K562 (cell line): ENCODE measurements around the gene KIAA1210. TPM values are rescaled to one million over a fixed set of nuclear protein-coding genes. Genes with fewer than 3 reads are reported as not detected.

Source experiments
- ATAC-seq: fragments of 200-7000 bp; cut with Tn5 transposase; 3 replicates; pipeline ENCODE4 v1.9.1; 2020; ENCODE audit warnings: moderate library complexity
- BruUV-seq: library from RNA; stranded (reverse); fragments of 400-500 nt; replicated peaks from 2 replicates; lab custom pipeline; 2021; lab: Mats Ljungman, UMichigan
- CTCF ChIA-PET: fragments of 300-600 bp; formaldehyde crosslinking; extraction: SDS; loops from one replicate; lab custom pipeline; 2021; ENCODE audit warnings: low intra/inter-chr PET ratio; lab: Yijun Ruan, JAX
- POLR2A ChIA-PET: fragments of 300-600, 350-650 bp; sonication (Branson Sonifier 250); formaldehyde crosslinking; extraction: SDS; loops from one replicate; lab custom pipeline; 2021; ENCODE audit warnings: antibody characterized with exemption, inconsistent platforms; lab: Yijun Ruan, JAX
- DNase-seq, 4 experiments: peaks; one replicate each; pipeline versions ENCODE4 v3.0.0 to v3.0.0-alpha.2; 2011 to 2018; ENCODE audit warnings: low spot score in 3 of 4, mixed read lengths in 3 of 4; ENCODE audit errors: extremely low read depth in 1 of 4
- FAIRE-seq: peaks from 2 replicates; lab custom pipeline; 2011; peaks lifted over from hg19 to GRCh38; lab: Jason Lieb, UNC
- H2AFZ ChIP-seq: 2 replicates; pipeline ENCODE4 v1.6.0; 2011; ENCODE audit warnings: low read depth, low read length, control low read depth, inconsistent platforms
- H3K27ac ChIP-seq: fragments of 200-600 bp; 3 replicates; pipeline ENCODE4 v1.8.0; 2011; ENCODE audit warnings: low read depth, mild to moderate bottlenecking, control low read depth, inconsistent platforms, low read length, moderate library complexity, mixed read lengths; ENCODE audit errors: extremely low read depth
- H3K27me3 ChIP-seq, 2 experiments: fragments of 300-600 bp in 1 of 2; 2 replicates in 1 of 2; 3 replicates in 1 of 2; pipeline versions ENCODE4 v1.6.0 to v1.8.0; 2011; ENCODE audit warnings: inconsistent platforms in 2 of 2, low read length in 2 of 2, mild to moderate bottlenecking in 1 of 2, mixed read lengths in 1 of 2, moderate library complexity in 1 of 2; ENCODE audit not compliant: control insufficient read depth in 2 of 2, insufficient read depth in 2 of 2
- H3K36me3 ChIP-seq: fragments of 300-600 bp; 3 replicates; pipeline ENCODE4 v1.8.0; 2011; ENCODE audit warnings: mild to moderate bottlenecking, low read length, inconsistent platforms; ENCODE audit not compliant: control insufficient read depth, insufficient read depth
- H3K4me1 ChIP-seq, 2 experiments: fragments of 200-600 bp in 1 of 2; replicated peaks in 1 of 2; 2 replicates in 1 of 2; 3 replicates in 1 of 2; pipeline versions ENCODE4 v1.5.1 to v1.8.0; 2011; ENCODE audit warnings: inconsistent platforms in 2 of 2, low read length in 2 of 2, mild to moderate bottlenecking in 1 of 2, mixed read lengths in 1 of 2, moderate library complexity in 1 of 2; ENCODE audit not compliant: control insufficient read depth in 2 of 2, insufficient read depth in 2 of 2
- H3K4me2 ChIP-seq: 2 replicates; pipeline ENCODE4 v1.6.1; 2011; ENCODE audit warnings: low read length, control low read depth, inconsistent platforms, mixed read lengths; ENCODE audit not compliant: insufficient read depth
- H3K4me3 ChIP-seq: fragments of 200-600 bp; sonication (generic), shearing (Covaris generic); 2 replicates; pipeline ENCODE4 v1.5.1; 2016; ENCODE audit warnings: control low read depth, inconsistent platforms
- H3K79me2 ChIP-seq: fragments of 200-600 bp; 3 replicates; pipeline ENCODE4 v1.8.0; 2011; ENCODE audit warnings: low read length, inconsistent platforms; ENCODE audit not compliant: control insufficient read depth, insufficient read depth
- H3K9ac ChIP-seq, 2 experiments: 2 replicates each; pipeline versions ENCODE4 v1.6.0 to v1.6.1; 2011; ENCODE audit warnings: low read depth in 2 of 2, low read length in 2 of 2, control low read depth in 1 of 2, inconsistent platforms in 1 of 2, mild to moderate bottlenecking in 1 of 2, mixed read lengths in 1 of 2; ENCODE audit not compliant: insufficient read depth in 1 of 2
- H3K9me1 ChIP-seq: one replicate; pipeline ENCODE4 v1.6.0; 2011; ENCODE audit warnings: inconsistent platforms, mild to moderate bottlenecking, low read length, moderate library complexity; ENCODE audit not compliant: control insufficient read depth, insufficient read depth
- H3K9me3 ChIP-seq: replicated peaks from 2 replicates; pipeline ENCODE4 v1.5.1; 2011; ENCODE audit warnings: low read depth, low read length, inconsistent platforms; ENCODE audit not compliant: control insufficient read depth, insufficient read depth
- H4K20me1 ChIP-seq: replicated peaks from 2 replicates; pipeline ENCODE4 v1.6.1; 2011; ENCODE audit warnings: low read length, inconsistent platforms, mixed read lengths; ENCODE audit not compliant: control insufficient read depth, insufficient read depth
- BRCA1 ChIP-seq, 2 experiments: fragments of 450-650 bp in 1 of 2; sonication (generic) in 1 of 2; formaldehyde crosslinking in 1 of 2; IDR thresholded peaks; 2 replicates each; pipeline versions ENCODE4 v1.5.0 to v1.6.1; 2017 to 2020; ENCODE audit warnings: mild to moderate bottlenecking in 1 of 2, missing genetic modification reagents in 1 of 2
- DIDO1 ChIP-seq: fragments of 450-650 bp; IDR thresholded peaks from 2 replicates; pipeline ENCODE4 v1.6.1; 2016; ENCODE audit warnings: low read depth, missing biosample characterization, missing genetic modification characterization
- GATA2 ChIP-seq: sonication (generic); formaldehyde crosslinking; IDR thresholded peaks from 2 replicates; pipeline ENCODE4 v1.4.0; 2020; ENCODE audit warnings: mild to moderate bottlenecking, missing genetic modification reagents
- NR1H2 ChIP-seq: sonication (generic); formaldehyde crosslinking; IDR thresholded peaks from 2 replicates; pipeline ENCODE4 v1.4.0; 2020; ENCODE audit warnings: mild to moderate bottlenecking, missing genetic modification reagents
- THRAP3 ChIP-seq: fragments of 450-650 bp; IDR thresholded peaks from 2 replicates; pipeline ENCODE4 v1.6.1; 2016; ENCODE audit warnings: mild to moderate bottlenecking, inconsistent platforms, borderline replicate concordance
- WGBS: fragments of 100-300 bp; shearing (Covaris generic); methylation state at CpG from one replicate; pipeline ENCODE4 v1.1.6; 2016; ENCODE audit warnings: low coverage, mixed read lengths; ENCODE audit not compliant: insufficient coverage; ENCODE audit errors: missing lambda C conversion rate; 5-methylcytosine and 5-hydroxymethylcytosine counted together
- in situ Hi-C: fragments of 300-500 bp; cut with MboI; formaldehyde crosslinking; loops from 4 replicates; pipeline ENCODE4 v1.15.0; 2018; ENCODE audit warnings: inconsistent platforms, mixed read lengths
- intact Hi-C: fragments of 100-400 bp; cut with micrococcal nuclease; formaldehyde crosslinking; loops from 2 replicates; pipeline ENCODE4 v1.14.2; 2022
- polyA plus RNA-seq, 8 experiments: library from polyadenylated mRNA; depleted of rRNA in 4 of 8; stranded (reverse) in 5 of 8; unstranded in 3 of 8; fragments of >200 nt; fragmentation: Nextera tagmentation in 2 of 8; fragmentation: Illumina TruSeq in 1 of 8; extraction: Ambion mirVana in 2 of 8; extraction: Trizol in 1 of 8; gene quantifications; 2 replicates each; pipeline versions ENCODE4 v1.2.1 to v1.2.3, GENCODE V29; 2011 to 2014; ENCODE audit warnings: inconsistent platforms in 1 of 8, missing spikeins in 1 of 8
- total RNA-seq, 7 experiments: library from RNA; depleted of rRNA in 6 of 7; stranded (reverse); fragments of >200 nt in 6 of 7; fragmentation: Illumina TruSeq in 2 of 7; extraction: Trizol in 2 of 7; gene quantifications; 2 replicates each; pipeline versions ENCODE4 v1.2.1 to v1.2.3, GENCODE V29; 2011 to 2021; ENCODE audit warnings: low replicate concordance in 1 of 7
- TF ChIP-seq, protein P1 (sequence below): fragments of 250-450 bp; sonication (Bioruptor Pico); IDR thresholded peaks from 2 replicates; pipeline ENCODE4 v1.8.0; 2021; ENCODE audit warnings: borderline replicate concordance, mild to moderate bottlenecking, moderate library complexity; ENCODE audit not compliant: poor library complexity, severe bottlenecking
- TF ChIP-seq, protein P2 (sequence below): fragments of 450-650 bp; IDR thresholded peaks from 2 replicates; pipeline ENCODE4 v1.6.1; 2016; ENCODE audit warnings: low read depth, mild to moderate bottlenecking, moderate library complexity
- TF ChIP-seq, protein P3 (sequence below): fragments of 250-450 bp; sonication (Bioruptor Pico); IDR thresholded peaks from 2 replicates; pipeline ENCODE4 v1.6.1; 2021; ENCODE audit warnings: mild to moderate bottlenecking

Gene KIAA1210
- total and polyA plus RNA-seq, 9 of the 15 experiments (the other 6 are each of a cell fraction or from before 2014, with no cell fraction given) = not detected

DNA sequence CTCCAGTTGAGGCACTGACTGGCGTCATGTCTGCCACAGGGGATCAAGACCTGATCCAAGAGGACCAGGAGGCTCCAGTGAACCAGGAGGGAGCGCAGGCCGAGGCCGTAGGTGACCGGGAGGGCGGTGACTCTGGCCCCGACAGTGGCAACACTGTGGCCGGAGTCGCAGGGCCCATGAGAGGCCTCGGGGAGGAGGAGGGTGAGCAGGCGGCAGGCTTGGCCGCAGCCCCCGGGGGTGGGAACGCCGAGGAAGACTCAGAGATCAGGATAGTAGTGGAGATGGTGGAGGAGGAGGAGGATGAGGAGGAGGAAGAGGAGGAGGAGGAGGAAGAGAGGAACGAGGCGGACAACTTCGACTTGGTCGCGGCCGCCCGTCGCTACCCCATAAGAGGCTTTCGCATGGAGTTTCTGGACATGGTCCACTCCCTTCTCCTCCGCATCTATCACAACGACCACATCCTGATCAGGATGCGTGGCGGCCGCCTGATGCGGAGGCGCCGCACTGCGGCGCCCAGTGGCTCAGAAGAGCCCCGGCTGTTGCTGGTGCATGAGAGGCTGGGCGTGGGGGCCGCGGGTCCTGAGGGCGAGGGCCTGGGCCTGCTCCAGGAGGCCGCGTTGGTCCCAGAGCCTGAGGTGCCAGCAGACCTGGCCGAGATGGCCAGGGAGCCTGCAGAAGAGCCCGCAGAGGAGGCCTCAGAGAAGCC lies 54.3 kb downstream of the KIAA1210 start:
- Histone ChIP-seq H3K4me1 (peaks cover 0 to 8% of the 10 kb centered on the region in 2 experiments; a peak in 2 of 5 replicates), H4K20me1 (no peaks in the 10 kb centered on the region), H3K9me1 (no peaks in the 10 kb centered on the region), H3K4me3 (no peak overlapping the region), H3K36me3 (no peaks in the 10 kb centered on the region), H3K4me2 (no peak overlapping the region), H3K27me3 (peaks cover 4 to 33% of the 10 kb centered on the region in 2 experiments; a peak in 3 of 5 replicates), H3K9ac (no peak overlapping the region), H2AFZ (no peak overlapping the region), H3K27ac (no peak overlapping the region), H3K9me3 (no peaks in the 10 kb centered on the region), H3K79me2 (no peaks in the 10 kb centered on the region)
- no peak for FAIRE-seq
- ChIA-PET POLR2A (no interaction called here), CTCF (no interaction called here)
- TF ChIP-seq BRCA1 (IDR thresholded peaks at IDR 0.05) = no peak
- TF ChIP-seq BRCA1 (CRISPR knock-in tag; IDR thresholded peaks at IDR 0.05) = no peak
- no peak for TF ChIP-seq DIDO1 (tag)
- no peak for TF ChIP-seq THRAP3
- TF ChIP-seq GATA2 (CRISPR knock-in tag) = no peak
- TF ChIP-seq, protein P1, sequence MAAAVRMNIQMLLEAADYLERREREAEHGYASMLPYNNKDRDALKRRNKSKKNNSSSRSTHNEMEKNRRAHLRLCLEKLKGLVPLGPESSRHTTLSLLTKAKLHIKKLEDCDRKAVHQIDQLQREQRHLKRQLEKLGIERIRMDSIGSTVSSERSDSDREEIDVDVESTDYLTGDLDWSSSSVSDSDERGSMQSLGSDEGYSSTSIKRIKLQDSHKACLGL (CRISPR knock-in tag) = no peak
- no peak for TF ChIP-seq NR1H2 (CRISPR knock-in tag)
- TF ChIP-seq, protein P2, sequence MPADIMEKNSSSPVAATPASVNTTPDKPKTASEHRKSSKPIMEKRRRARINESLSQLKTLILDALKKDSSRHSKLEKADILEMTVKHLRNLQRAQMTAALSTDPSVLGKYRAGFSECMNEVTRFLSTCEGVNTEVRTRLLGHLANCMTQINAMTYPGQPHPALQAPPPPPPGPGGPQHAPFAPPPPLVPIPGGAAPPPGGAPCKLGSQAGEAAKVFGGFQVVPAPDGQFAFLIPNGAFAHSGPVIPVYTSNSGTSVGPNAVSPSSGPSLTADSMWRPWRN = no peak
- TF ChIP-seq, protein P3, sequence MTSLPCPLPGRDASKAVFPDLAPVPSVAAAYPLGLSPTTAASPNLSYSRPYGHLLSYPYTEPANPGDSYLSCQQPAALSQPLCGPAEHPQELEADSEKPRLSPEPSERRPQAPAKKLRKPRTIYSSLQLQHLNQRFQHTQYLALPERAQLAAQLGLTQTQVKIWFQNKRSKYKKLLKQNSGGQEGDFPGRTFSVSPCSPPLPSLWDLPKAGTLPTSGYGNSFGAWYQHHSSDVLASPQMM = no peak
- no peak for ATAC-seq
- 19% methylated on average over 19 of the region's 43 CpGs for WGBS
- no TSS peak for BruUV-seq
- intact Hi-C loops = no loop called here
- DNase-seq = no peak
- in situ Hi-C loops = loop anchor here (5.0 kb wide), 1 partner anchor 236 kb away; no protein-coding TSS in a partner anchor
